ENCODE data around the gene SCG5.
A peak's percentile ranks its signal among the peaks of the same experiment; 100 is the strongest.

Gene SCG5

DNA sequence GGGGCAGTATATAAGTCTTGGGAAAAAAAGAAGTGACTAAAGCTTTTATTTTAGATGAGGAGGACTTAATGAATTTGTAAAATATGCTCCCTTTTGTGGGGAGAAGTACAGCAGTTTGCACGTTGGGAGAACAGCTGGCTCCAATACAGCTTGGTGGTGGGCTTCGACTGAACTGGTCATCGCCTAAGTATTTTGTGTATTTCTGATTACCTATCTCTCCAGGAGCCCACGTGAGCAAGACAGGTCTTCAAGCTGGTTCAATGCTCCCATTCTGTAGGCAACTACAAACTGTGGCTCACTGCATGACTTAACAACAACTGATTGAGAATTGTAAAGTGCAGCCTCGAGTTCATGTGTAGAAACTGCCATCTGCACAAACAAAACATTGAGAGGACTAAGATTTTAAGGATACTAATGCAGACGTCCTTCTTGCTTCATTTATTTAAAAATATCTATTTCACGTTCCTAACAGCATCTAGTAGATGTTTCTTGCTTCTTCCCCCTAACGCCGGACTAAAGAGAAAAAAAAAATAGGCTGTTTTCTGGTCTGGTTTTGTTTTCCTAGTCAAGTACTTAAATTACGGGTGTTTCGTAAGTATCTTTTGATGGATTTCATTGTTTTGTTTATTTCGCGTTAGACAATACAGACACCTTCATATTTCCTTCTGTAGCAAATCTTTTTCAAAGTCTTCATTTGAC is 74.9 kb downstream of the SCG5 start:
- peaks cover 64% of the 10 kb centered on the region for H3K27me3 ChIP-seq (ENCODE audit: insufficient read depth, poor library complexity, severe bottlenecking)

GRCh38 chr15:32716915-32717425 is 75.5 kb downstream of the SCG5 start:
- ATAC-seq (ENCODE audit: low read depth) (no peak), DNase-seq (ENCODE audit: low spot score) (no peak)
- Histone ChIP-seq H3K4me3 (ENCODE audit: severe bottlenecking) (peak overlapping the region; percentile 28), H3K36me3 (ENCODE audit: low read depth) (no peaks in the 10 kb centered on the region), H3K27ac (ENCODE audit: poor library complexity, severe bottlenecking) (no peak overlapping the region), H3K4me1 (ENCODE audit: insufficient read depth, poor library complexity, severe bottlenecking) (no peaks in the 10 kb centered on the region), H3K27me3 (ENCODE audit: insufficient read depth, poor library complexity, severe bottlenecking) (peaks cover 64% of the 10 kb centered on the region), H3K9me3 (ENCODE audit: severe bottlenecking) (no peaks in the 10 kb centered on the region)
- TF ChIP-seq, protein P1, sequence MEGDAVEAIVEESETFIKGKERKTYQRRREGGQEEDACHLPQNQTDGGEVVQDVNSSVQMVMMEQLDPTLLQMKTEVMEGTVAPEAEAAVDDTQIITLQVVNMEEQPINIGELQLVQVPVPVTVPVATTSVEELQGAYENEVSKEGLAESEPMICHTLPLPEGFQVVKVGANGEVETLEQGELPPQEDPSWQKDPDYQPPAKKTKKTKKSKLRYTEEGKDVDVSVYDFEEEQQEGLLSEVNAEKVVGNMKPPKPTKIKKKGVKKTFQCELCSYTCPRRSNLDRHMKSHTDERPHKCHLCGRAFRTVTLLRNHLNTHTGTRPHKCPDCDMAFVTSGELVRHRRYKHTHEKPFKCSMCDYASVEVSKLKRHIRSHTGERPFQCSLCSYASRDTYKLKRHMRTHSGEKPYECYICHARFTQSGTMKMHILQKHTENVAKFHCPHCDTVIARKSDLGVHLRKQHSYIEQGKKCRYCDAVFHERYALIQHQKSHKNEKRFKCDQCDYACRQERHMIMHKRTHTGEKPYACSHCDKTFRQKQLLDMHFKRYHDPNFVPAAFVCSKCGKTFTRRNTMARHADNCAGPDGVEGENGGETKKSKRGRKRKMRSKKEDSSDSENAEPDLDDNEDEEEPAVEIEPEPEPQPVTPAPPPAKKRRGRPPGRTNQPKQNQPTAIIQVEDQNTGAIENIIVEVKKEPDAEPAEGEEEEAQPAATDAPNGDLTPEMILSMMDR (IDR thresholded peaks at IDR 0.05; ENCODE audit: poor library complexity, severe bottlenecking), result no peak

More for the DNA sequence above, 74.9 kb downstream of the SCG5 start:
- ATAC-seq (ENCODE audit: low read depth) (no peak), DNase-seq (ENCODE audit: low spot score) (no peak)
- H3K9me3 ChIP-seq (ENCODE audit: severe bottlenecking), result no peaks in the 10 kb centered on the region
- no peaks in the 10 kb centered on the region for H3K4me1 ChIP-seq (ENCODE audit: insufficient read depth, poor library complexity, severe bottlenecking)
- no peak overlapping the region for H3K4me3 ChIP-seq (ENCODE audit: severe bottlenecking)
- H3K36me3 ChIP-seq (ENCODE audit: low read depth), result no peaks in the 10 kb centered on the region
- H3K27ac ChIP-seq (ENCODE audit: poor library complexity, severe bottlenecking), result no peak overlapping the region
- TF ChIP-seq, protein P1 (IDR thresholded peaks at IDR 0.05; ENCODE audit: poor library complexity, severe bottlenecking), result no peak

- peaks cover 64% of the 10 kb centered on the region for H3K27me3 ChIP-seq (ENCODE audit: insufficient read depth, poor library complexity, severe bottlenecking)
- DNase-seq (ENCODE audit: low spot score), result no peak
- no peaks in the 10 kb centered on the region for H3K4me1 ChIP-seq (ENCODE audit: insufficient read depth, poor library complexity, severe bottlenecking)
- ATAC-seq (ENCODE audit: low read depth), result peak; percentile 20
- H3K4me3 ChIP-seq (ENCODE audit: severe bottlenecking), result peak within 1 kb of the TSS; percentile 28
- no peaks in the 10 kb centered on the region for H3K36me3 ChIP-seq (ENCODE audit: low read depth)
- TF ChIP-seq, protein P1 (IDR thresholded peaks at IDR 0.05; ENCODE audit: poor library complexity, severe bottlenecking), result no peak
- H3K9me3 ChIP-seq (ENCODE audit: severe bottlenecking), result no peaks in the 10 kb centered on the region
- no peak within 1 kb of the TSS for H3K27ac ChIP-seq (ENCODE audit: poor library complexity, severe bottlenecking)
Observed at GRCh38 chr15:32717426-32718226, 76.1 kb downstream of the SCG5 start, which contains the start of gene GREM1. GREM1 (plus strand) TSS chr15:32718004; CDS start chr15:32730691, 12,687 bp downstream.

DNA sequence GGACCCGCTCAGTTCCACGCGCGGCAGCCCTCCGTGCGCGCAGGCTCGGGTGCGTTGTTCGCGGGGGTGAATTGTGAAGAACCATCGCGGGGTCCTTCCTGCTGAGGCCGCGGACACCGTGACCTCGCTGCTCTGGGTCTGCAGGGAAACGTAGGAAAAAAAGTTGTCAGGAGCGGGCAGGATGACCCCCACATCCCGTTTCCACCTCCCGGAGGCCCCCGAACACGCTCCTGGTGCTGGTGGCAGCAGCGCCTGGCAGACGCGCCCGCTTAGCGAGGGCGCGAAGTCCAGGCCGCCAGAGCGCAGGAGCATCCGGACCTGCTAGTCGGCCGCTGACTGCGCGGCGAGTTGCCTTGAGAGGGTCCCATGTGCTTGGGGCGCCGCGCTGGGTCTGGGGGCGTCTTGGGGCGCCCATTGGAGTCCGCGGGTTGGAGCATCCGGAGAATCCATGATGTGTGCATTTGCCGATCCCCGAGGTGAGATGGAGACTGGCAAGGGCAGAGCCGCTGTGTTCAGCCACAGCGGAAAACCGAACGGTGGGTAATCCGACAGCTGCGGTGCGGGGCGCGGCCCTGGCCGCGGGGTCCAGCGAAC is 76.8 kb downstream of the SCG5 start:
- peaks cover 64% of the 10 kb centered on the region for H3K27me3 ChIP-seq (ENCODE audit: insufficient read depth, poor library complexity, severe bottlenecking)
- peak; percentile 43 for ATAC-seq (ENCODE audit: low read depth)
- H3K4me1 ChIP-seq (ENCODE audit: insufficient read depth, poor library complexity, severe bottlenecking), result no peaks in the 10 kb centered on the region

More for the DNA sequence above, 76.8 kb downstream of the SCG5 start:
- TF ChIP-seq, protein P1 (IDR thresholded peaks at IDR 0.05; ENCODE audit: poor library complexity, severe bottlenecking), result no peak
- Histone ChIP-seq H3K4me3 (ENCODE audit: severe bottlenecking) (peak overlapping the region; percentile 28), H3K27ac (ENCODE audit: poor library complexity, severe bottlenecking) (no peak overlapping the region), H3K9me3 (ENCODE audit: severe bottlenecking) (no peaks in the 10 kb centered on the region), H3K36me3 (ENCODE audit: low read depth) (no peaks in the 10 kb centered on the region)
- peak; percentile 69 for DNase-seq (ENCODE audit: low spot score)

Data from RWPE2 (cell line).